ENCODE data around the gene MMD.
"Not testable (repeated sequence)": the region's sequence is repeated elsewhere in the genome, so short reads cannot be mapped to it uniquely, and the experiment has no call there.

MMD gene

GRCh38 chr17:55421179-55421934 lies at the start of gene MMD:
TSS of gene MMD (minus strand) at chr17:55421835. CDS start at chr17:55421695, 140 bp downstream.
- no peak for DNase-seq

DNA sequence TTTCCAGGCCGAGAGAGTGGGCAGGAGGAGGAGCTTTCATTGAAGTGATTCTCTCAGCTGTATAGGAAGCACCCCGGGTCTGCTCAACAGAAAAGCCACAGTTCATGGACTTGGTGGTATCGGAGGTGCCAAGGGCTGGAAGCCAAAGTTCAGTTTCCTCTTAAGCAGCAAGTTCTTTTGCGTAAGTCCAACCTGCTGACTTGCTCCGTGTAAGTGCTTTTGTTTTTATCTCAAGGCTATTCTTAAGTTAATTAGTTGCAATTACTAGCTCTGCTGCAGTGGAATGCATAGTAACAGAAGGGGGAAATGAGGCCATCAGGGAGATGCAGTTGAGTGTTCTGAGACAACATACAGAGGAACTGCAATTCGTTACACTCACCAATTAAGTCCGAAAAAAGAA lies 45.0 kb upstream of the MMD start:
- DNase-seq: no peak

DNA sequence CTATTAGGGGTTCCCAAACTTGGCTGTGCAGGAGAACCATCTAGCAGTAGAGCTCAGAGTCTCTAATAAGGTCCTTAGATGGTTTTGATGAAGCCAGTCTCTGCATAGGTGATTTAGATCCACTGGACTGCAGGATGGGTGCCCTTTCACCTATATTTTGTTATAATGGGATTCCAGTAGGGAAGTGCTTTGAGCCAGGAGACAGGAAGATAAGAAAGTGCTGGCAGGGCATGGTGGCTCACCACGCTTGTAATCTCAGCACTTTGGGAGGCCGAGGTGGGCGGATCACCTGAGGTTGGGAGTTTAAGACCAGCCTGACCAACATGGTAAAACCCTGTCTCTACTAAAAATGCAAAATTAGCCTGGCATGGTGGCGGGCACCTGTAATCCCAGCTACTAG lies 44.1 kb upstream of the MMD start:
- not testable (repeated sequence) for DNase-seq

GRCh38 chr17:55463600-55463999 lies 42.0 kb upstream of the MMD start:
- no peak for DNase-seq

GRCh38 chr17:55462711-55463110 lies 41.1 kb upstream of the MMD start:
- no peak for DNase-seq

- no peak for DNase-seq
These were observed 40.6 kb upstream of the MMD start for GRCh38 chr17:55462234-55462633.

- DNase-seq: no peak
These were observed 37.3 kb upstream of the MMD start for GRCh38 chr17:55458978-55459377.

DNA sequence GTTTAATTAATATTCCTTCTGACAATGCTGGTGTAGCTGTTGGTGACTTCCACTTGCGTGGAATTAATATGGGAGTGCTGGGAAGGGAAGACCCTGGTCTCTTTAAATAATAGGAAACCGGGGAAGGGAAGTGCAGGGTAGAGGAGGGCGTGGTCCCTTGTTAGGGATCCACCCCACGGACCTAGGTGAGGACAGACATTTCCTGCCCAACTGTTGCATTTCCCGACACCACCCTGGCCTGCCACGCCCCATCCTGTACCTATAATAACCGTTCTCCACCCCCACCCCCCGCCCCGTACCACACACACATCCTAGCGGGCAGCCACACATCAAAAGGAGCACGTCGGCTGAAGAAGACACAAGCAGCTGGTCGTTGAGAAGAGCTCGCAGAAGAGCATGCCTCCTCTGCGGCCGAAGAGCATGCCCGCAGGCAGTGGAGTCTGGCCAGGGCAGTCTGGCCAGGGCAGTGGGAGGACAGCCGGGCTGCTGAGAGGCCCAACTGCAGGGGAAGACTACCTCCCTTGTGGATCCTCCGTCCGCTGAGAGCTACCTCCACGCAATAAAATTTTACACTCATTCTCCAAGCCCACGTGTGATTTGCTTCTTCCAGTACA lies 36.8 kb upstream of the MMD start:
- no peak for DNase-seq

DNA sequence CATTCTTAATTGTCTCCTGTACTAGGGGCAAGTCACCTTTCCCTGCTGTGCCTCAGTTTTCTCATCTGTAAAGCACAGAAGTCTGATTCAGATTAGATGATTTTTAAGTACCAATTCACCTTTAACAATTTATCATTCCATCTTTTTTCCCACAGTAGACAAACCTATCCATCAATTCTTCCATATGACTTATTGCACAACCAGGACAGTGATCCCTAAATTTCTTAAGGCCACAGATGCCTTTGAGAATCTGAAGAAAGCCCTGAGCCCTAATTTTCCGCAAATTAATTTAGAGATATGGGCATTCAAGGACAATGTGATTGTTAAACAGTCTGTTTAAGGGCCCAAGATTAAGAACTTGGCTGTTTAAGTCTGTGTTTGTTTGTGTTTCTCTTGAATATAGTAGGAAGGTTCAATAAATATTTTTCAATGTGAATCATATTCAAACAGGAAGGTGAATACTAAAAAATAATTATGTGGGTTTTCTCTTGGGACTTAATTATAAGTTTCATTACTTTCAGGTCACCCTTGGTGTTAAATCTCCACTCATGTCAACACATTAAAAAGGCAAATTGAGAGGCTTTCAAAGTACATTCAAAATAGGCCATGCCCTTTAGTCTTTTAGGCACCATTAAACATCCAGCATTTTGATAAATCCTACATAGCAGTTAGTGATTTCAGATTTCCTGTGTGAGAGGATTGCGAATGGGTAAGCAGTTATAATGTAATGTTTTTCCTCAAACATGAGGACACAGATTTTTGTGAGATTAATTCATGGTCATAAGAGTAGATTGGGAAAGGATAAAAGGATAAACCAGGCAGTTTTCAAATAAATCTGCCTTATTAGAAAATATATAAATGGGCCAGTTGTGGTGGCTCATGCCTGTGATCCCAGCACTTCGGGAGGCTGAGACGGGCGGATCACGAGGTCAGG lies 34.9 kb upstream of the MMD start:
- DNase-seq: no peak

DNA sequence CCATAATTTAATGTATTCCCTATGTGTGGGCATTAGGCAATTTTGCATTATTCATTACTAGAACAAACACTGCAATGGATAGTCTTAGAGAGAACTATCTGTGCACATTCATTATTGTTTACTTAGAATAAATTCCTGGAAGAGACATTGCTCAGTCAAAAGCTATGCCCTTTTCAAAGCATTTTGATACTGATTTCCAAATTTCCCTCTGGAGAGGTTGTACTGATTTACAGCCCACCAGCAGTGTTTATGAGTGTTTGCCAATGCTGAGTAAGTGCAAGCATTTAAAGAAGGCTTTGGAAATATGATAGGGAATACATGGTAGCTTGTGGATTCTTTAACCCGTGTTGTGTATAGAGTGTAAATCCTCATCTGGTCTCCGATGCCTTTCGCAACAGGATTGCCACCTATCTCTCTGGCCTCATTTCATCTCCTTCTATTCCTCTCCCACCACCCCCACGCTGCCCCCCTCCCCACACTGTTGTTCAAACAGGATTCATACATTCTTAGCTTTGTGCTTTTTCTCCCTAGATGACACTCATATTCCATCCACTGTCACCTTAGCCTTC lies 33.4 kb upstream of the MMD start:
- DNase-seq: no peak

DNA sequence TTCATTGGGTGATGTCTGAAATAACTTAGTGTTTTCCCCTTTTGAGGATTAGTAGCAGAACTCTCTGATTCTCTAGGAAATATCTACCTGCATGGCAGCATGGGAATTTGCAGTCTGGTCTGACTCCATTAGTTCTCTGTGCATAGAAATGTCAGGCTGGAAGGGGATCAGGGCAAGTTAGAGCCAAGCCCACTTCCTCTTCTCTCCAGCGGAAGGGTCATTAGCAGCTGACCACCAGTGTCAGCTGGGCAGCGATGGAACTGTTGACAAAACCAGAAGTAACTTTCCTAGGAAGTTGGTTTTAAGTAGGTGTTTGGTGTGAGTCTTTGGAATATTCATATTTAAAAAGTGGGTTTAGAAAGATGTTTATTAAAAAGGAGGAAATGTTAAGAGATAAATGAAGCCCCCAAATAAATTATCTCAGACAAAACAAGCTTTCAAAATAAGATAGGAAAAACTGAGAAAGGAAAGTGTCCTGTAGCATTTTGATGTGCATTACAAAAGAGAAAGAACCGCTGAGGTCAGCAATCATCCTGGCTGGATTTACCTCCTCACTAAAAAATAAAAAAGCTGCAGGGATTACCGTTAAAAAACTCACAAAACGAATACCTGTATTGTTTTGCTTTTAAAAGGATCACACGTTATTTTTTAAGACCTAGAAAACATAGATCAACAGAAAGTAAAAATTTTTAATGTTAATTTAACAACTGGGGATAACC lies 32.4 kb upstream of the MMD start:
- no peak for DNase-seq

- no peak for DNase-seq
These were observed 30.6 kb upstream of the MMD start for GRCh38 chr17:55452139-55452790.

GRCh38 chr17:55451758-55452138 lies 30.1 kb upstream of the MMD start:
- DNase-seq: no peak

- no peak for DNase-seq
These were observed 29.6 kb upstream of the MMD start for GRCh38 chr17:55451203-55451641.

DNA sequence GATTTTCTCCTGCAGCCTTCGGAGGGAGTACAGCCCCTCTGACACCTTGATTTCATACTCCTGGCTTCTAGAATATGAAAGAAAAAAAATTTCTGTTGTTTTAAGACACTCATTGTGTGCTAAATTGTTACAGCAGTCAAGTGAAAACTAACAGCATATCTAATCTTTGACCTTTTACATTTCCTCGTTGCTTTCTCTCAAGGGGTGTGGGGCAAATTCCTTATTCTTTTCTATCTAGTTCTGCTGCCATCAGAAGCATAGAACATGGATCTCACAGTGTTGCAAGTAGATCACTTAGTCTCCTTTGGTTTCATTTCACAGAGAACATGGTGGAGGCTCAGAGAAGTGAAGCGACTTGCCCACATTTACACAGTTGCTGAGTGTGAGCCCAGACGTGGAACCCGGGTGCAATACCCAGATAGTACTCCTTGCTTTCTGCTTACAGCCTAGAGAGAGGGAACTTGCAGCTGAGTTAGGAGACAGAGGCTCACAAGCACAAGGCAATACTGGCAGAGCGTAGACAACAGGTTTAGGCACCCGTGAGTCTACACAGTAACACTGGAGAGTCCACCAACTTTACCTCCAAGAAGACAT lies 28.7 kb upstream of the MMD start:
- no peak for DNase-seq

- DNase-seq: no peak
These were observed 27.0 kb upstream of the MMD start for GRCh38 chr17:55448681-55449080.

GRCh38 chr17:55446581-55447205 lies 25.1 kb upstream of the MMD start:
- DNase-seq: no peak

- not testable (repeated sequence) for DNase-seq
These were observed 24.4 kb upstream of the MMD start for GRCh38 chr17:55446004-55446403.

DNA sequence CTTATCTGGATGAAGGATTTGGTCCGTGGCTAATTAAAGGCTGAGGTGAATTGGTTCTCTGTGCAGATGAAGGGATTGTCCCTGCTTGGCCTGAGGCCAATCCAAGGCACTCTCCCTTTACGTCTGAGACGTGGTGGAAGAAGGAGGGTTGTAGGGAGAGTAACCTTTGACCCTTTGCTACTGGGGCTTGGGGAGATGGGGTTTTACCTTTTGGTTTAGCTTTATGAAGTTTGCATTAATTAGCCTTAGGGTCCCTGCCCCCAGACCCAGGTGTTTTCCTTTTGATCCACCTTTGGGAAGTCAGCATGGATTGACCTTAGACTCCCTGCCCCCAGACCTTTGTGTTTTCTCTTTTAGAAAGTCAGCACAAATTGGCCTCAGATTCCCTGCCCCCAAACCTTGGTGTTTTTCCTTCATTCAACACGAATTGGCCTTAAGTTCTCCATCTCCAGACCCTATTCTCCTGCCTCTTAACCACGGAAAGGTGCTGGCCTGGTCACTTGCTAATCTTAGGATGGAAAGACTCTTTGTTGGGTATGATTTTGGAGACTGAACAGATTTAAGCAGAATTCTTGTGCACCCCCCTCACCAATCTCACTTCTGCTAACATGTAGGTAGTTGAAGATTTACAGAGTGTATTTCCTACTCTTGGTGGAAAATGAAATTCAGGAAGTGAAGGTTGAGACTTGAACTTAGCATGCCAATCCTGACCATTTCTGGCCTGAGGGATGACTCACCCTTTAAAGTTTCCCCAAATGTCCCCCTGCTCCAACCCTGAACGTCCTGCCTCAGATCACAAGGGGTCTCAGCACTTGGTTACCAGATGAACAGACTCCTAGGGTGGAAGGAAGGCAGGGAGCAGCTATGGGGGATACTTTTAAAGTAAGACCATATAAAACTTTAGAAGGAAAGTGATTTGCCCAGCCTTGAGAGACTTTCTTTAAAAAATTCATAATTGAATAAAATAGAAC lies 23.1 kb upstream of the MMD start:
- DNase-seq: no peak

GRCh38 chr17:55443904-55444303 lies 22.3 kb upstream of the MMD start:
- DNase-seq: no peak
